Posterior vena cava (tissue), 2 donors: ENCODE measurements around the gene ITGB5. TPM values are rescaled to one million over a fixed set of nuclear protein-coding genes. Genes with fewer than 3 reads are reported as not detected.
"Not testable (repeated sequence)": the region's sequence is repeated elsewhere in the genome, so short reads cannot be mapped to it uniquely, and the experiment has no call there.

Experiments
- DNase-seq: peaks from one replicate; pipeline ENCODE4 v3.0.0-alpha.2; 2020; ENCODE audit warnings: low spot score
- intact Hi-C, 2 donors: fragments of 100-400 bp; cut with DNase I; formaldehyde crosslinking; loops; one replicate each; pipeline versions ENCODE4 v1.14.1 to v1.14.2; 2022 to 2023
- total RNA-seq, 2 donors: library from RNA; stranded (reverse); fragmentation: NEBNext Ultra II Directional; extraction: Animal tissue kit (Norgen Biotek cat#: 25700); gene quantifications; one replicate each; pipeline ENCODE4 v1.2.1, GENCODE V29; 2021
- donor health status: DM: yes; HTN: yes; CAD: no.
- donor health status: DM: yes; HTN: yes; CAD: no.

ITGB5 gene
- total RNA-seq, 2 donors from 2014 or later, result 250 to 292 TPM

- intact Hi-C loops, result no loop called here
- no peak for DNase-seq
These were observed 119.9 kb downstream of the ITGB5 start for GRCh38 chr3:124767264-124767663.

GRCh38 chr3:124766113-124767095 lies 120.8 kb downstream of the ITGB5 start:
- no peak for DNase-seq
- intact Hi-C loops, result no loop called here

- no peak for DNase-seq
- intact Hi-C loops, result no loop called here
These were observed 121.8 kb downstream of the ITGB5 start for GRCh38 chr3:124765197-124765840.

GRCh38 chr3:124764746-124765145 lies 122.4 kb downstream of the ITGB5 start:
- intact Hi-C loops, result loop anchor here in 1 of 2 donors (5.0 kb wide), 1 partner anchor 138 kb away; no protein-coding TSS in a partner anchor
- no peak for DNase-seq

GRCh38 chr3:124763644-124764358 lies 123.4 kb downstream of the ITGB5 start:
- intact Hi-C loops, result loop anchor here in 1 of 2 donors (5.0 kb wide), 1 partner anchor 138 kb away; no protein-coding TSS in a partner anchor
- DNase-seq, result no peak

- intact Hi-C loops, result loop anchor here in 1 of 2 donors (5.0 kb wide), 1 partner anchor 139 kb away; no protein-coding TSS in a partner anchor
- DNase-seq, result no peak
These were observed 124.0 kb downstream of the ITGB5 start for GRCh38 chr3:124763206-124763605.

- no peak for DNase-seq
- intact Hi-C loops, result loop anchor here in 1 of 2 donors (5.0 kb wide), 1 partner anchor 140 kb away; no protein-coding TSS in a partner anchor
These were observed 124.5 kb downstream of the ITGB5 start for GRCh38 chr3:124762661-124763011.

GRCh38 chr3:124761935-124762660 lies 125.1 kb downstream of the ITGB5 start:
- intact Hi-C loops, result loop anchor here (2.0 to 5.0 kb wide), 2 partner anchors 139 to 140 kb away; no protein-coding TSS in a partner anchor
- no peak for DNase-seq

GRCh38 chr3:124761250-124761796 lies 125.8 kb downstream of the ITGB5 start:
- DNase-seq, result peak; percentile 97
- intact Hi-C loops, result loop anchor here (2.0 to 5.0 kb wide), 2 partner anchors 139 to 141 kb away; no protein-coding TSS in a partner anchor

GRCh38 chr3:124760601-124761000 lies 126.6 kb downstream of the ITGB5 start:
- no peak for DNase-seq
- intact Hi-C loops, result loop anchor here (2.0 to 5.0 kb wide), 2 partner anchors 140 to 142 kb away; no protein-coding TSS in a partner anchor

GRCh38 chr3:124759666-124760401 lies 127.3 kb downstream of the ITGB5 start:
- intact Hi-C loops, result loop anchor here (2.0 to 5.0 kb wide), 2 partner anchors 141 to 142 kb away; no protein-coding TSS in a partner anchor
- no peak for DNase-seq

GRCh38 chr3:124758851-124759635 lies 128.1 kb downstream of the ITGB5 start:
- intact Hi-C loops, result no loop called here
- no peak for DNase-seq

GRCh38 chr3:124757926-124758325 lies 129.2 kb downstream of the ITGB5 start:
- DNase-seq, intact Hi-C loops: not testable (repeated sequence)

GRCh38 chr3:124752051-124752450 lies 135.1 kb downstream of the ITGB5 start:
- DNase-seq, result no peak
- intact Hi-C loops, result no loop called here

- DNase-seq, result no peak
- intact Hi-C loops, result no loop called here
These were observed 135.7 kb downstream of the ITGB5 start for GRCh38 chr3:124751501-124751900.

GRCh38 chr3:124749877-124750276 lies 137.3 kb downstream of the ITGB5 start:
- intact Hi-C loops, DNase-seq: not testable (repeated sequence)
